GM18502 (cell line): ENCODE results near the gene PPIL4.

Experiments used
- ATAC-seq: cut with Tn5 transposase; IDR thresholded peaks from one replicate; pipeline ENCODE4 v1.9.1; 2021; ENCODE audit warnings: mild to moderate bottlenecking; ENCODE audit not compliant: unreplicated experiment, poor library complexity

PPIL4 gene, protein sequence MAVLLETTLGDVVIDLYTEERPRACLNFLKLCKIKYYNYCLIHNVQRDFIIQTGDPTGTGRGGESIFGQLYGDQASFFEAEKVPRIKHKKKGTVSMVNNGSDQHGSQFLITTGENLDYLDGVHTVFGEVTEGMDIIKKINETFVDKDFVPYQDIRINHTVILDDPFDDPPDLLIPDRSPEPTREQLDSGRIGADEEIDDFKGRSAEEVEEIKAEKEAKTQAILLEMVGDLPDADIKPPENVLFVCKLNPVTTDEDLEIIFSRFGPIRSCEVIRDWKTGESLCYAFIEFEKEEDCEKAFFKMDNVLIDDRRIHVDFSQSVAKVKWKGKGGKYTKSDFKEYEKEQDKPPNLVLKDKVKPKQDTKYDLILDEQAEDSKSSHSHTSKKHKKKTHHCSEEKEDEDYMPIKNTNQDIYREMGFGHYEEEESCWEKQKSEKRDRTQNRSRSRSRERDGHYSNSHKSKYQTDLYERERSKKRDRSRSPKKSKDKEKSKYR

DNA sequence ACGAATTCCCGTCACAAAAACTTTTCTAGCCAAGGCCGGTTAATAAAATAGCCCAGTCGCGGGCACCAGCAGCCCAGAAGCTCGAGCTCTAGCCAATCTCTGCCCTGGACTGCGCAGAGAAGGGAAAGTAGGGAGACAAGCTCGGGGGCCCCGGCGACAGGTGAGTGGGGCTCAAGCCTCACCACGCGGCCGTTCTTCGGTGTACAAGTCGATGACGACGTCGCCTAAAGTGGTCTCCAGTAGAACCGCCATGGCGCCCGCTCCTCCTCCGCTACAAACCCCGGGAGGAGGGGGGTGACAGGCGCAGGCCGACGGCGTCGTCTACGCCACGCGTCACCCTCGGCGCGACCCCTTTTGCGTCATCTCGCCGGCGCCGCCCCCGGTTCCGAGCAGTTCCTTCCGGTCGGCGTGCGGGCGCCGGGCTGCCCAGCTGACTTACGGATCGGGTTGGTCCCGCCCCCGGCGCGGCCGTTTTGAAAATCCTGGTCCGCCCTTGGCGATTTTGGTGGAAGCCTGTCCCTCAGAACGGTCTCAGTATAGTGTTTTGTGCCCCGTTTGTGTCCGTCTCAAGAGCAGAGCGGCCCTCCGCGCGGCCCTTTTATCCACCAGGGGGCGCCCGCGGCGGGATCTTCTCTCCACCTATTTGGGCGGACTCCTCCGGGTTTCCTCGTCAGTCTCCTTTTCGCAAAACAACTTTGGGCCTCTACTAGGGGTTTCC is at the start of gene PPIL4:
Gene PPIL4 (minus strand): TSS at position 290 of the 718 bp plus-strand sequence. CDS start 38 bp downstream, at position 252.
- peak; percentile 92 for ATAC-seq

- ATAC-seq, result no peak
Observed at GRCh38 chr6:149593408-149593807, 47.6 kb upstream of the PPIL4 start.

GRCh38 chr6:149592983-149593382 is 47.1 kb upstream of the PPIL4 start:
- ATAC-seq, result no peak

GRCh38 chr6:149586149-149586548 is 40.3 kb upstream of the PPIL4 start:
- no peak for ATAC-seq

DNA sequence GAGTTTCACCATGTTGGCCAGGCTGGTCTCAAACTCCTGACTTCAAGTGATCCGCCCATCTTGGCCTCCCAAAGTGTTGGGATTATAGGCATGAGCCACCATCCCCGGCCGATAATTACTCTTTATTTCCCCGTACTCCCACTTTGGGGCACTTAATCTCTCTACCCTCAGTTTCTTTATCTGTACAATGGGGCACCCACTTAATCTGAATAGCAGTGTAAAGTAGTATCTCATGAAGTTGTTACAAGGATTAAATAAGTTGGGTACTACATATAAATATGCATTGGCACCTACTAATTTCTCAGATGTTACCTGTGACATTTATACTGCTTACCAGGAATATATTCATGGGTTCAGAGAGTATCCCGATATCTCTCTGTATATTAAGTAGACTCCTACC is 35.5 kb upstream of the PPIL4 start:
- no peak for ATAC-seq

- no peak for ATAC-seq
Observed at GRCh38 chr6:149580880-149581279, 35.0 kb upstream of the PPIL4 start.

GRCh38 chr6:149567945-149568585 is 22.2 kb upstream of the PPIL4 start:
- no peak for ATAC-seq

DNA sequence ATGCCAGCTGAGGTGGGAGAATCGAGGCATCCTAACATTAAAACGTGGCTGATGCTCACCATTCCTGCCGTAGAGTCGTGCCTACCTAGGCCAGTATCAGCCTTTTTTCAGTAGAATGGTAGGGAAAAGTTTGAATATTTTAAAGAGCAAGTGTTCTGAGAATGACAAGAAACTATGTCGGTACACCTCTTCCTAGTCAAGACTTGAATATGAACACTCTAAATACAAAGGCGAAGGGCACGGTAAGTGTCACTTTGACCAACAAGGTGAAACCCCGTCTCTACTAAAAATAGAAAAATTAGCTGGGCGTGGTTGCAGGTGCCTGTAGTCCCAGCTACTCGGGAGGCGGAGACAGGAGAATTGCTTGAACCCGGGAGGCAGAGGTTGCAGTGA is 21.3 kb upstream of the PPIL4 start:
- no peak for ATAC-seq

- ATAC-seq, result peak; percentile 24
Observed at GRCh38 chr6:149566410-149567193, 20.8 kb upstream of the PPIL4 start.

- ATAC-seq, result peak; percentile 81
Observed at GRCh38 chr6:149565527-149566409, 19.9 kb upstream of the PPIL4 start, which contains the start of gene GINM1. GINM1 (plus strand) TSS chr6:149566375; CDS start chr6:149566415, 40 bp downstream.

- ATAC-seq, result no peak
Observed at GRCh38 chr6:149563928-149564325, 18.1 kb upstream of the PPIL4 start.

DNA sequence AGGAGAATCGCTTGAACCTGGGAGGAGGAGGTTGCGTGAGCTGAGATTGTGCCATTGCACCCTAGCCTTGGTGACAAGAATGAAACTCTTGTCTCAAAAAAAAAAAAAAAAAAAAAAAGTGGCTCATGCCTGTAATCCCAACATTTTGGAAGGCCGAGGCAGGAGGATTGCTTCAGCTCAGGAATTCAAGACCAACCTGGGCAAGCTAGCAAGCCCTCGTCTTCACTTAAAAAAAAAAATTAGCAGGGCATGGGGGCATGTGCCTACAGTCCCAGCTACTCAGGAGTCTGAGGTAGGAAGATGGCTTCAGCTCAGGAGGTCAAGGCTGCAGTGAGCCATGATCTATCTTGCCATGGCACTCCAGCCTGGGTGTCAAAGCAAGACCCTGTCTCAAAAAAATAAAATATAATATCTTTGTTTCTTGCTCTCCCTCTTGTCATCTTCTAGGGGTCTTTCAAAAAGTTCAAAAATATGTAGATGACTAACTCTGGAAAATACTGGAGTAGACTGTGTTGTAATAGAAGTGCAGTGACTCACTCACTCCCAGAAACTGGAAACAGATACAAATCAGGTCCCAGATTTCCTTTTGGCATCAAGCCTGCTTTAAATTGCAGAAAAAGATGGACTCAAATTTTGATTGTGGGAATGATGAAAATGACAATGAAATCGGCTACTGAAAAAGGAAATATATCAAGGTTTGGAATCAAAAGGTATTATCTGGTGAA is 17.5 kb upstream of the PPIL4 start:
- no peak for ATAC-seq

GRCh38 chr6:149560736-149561135 is 14.9 kb upstream of the PPIL4 start:
- ATAC-seq, result no peak

- no peak for ATAC-seq
Observed at GRCh38 chr6:149559389-149559788, 13.5 kb upstream of the PPIL4 start.

DNA sequence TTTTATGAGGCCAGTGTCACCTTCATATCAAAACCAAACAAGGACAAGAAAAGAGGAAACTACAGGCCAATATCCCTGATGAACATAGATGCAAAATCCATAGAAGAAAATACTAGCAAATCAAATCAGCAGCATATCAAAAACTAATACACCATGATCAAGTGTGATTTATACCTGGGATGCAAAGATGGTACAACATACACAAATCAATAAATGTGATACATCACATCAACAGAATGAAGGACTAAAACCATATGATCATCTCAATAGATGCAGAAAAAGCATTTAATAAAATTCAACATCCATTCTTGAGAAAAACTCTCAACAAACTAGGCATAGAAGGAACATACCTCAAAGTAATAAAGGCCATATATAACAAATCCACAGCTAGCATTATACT is 12.2 kb upstream of the PPIL4 start:
- no peak for ATAC-seq

DNA sequence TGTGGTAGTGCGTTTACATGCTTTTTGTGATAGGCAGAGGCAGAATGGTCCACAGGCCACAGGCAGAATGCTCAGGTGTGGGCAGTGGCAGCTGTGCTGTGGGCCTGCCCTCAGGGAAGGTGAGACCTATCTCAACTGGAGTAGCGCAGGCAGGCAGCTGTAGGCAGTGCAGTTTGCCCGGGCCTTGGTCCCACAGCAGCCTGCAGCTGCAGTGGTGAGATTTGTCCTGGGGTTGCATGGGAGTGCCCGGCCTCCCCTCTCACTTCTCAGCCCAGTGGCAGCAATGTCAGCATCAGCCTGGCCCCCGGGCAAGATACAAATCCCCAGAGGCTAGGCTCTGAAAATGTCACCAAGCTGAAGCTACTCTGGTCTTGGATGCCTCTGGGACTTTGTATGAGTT is 6.1 kb upstream of the PPIL4 start:
- no peak for ATAC-seq

DNA sequence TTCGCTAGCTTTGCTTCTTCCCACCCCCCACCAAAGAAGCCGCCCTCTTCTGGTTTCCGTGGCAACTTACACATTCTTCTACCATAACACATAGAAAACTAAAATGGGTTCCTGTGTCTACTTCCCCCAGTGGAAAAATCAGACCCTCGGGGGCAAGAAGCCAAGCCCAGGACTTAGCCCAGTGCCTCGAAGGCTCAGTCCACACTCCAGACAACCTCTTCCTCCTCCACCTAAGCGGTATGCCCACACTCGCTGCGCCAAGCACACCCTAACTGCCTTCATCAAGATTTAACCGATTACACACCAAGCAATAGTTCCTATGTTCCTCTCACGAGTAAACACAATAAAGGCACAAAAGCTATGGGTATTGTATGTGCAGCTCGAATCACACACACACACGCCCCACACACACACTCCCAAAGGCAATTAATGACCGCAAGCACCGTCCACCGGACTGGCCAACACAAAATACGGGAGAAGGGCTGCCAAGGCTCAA is 537 bp downstream of the PPIL4 start:
- peak; percentile 33 for ATAC-seq

- ATAC-seq, result no peak
Observed at GRCh38 chr6:149544646-149545257, 1.1 kb downstream of the PPIL4 start.
